WTC11 (cell line): ENCODE measurements around the gene PDE6G. TPM values are rescaled to one million over a fixed set of nuclear protein-coding genes. Genes with fewer than 3 reads are reported as not detected.

Experiments used
- ATAC-seq: fragments of 200-7000 bp; cut with Tn5 transposase; 2 replicates; pipeline ENCODE4 v1.10.0; 2021; ENCODE audit warnings: mild to moderate bottlenecking, moderate library complexity
- CTCF ChIA-PET: fragments of 300-600 bp; sonication (Branson Sonifier 250); formaldehyde crosslinking; loops from one replicate; lab custom pipeline; 2021; ENCODE audit warnings: antibody characterized with exemption; lab: Charles Lee
- POLR2A ChIA-PET: fragments of 350-600 bp; sonication (Branson Sonifier 250); formaldehyde crosslinking; loops from one replicate; lab custom pipeline; 2021; ENCODE audit warnings: antibody characterized with exemption; lab: Charles Lee
- DNase-seq: peaks from one replicate; pipeline ENCODE4 v3.0.0; 2021; ENCODE audit warnings: low spot score
- H3K27ac Mint-ChIP-seq: 2 replicates; pipeline ENCODE4 v1.8.0; 2021; ENCODE audit warnings: mixed read lengths
- H3K27me3 Mint-ChIP-seq: 2 replicates; pipeline ENCODE4 v1.8.0; 2021; ENCODE audit warnings: low read depth, mild to moderate bottlenecking, moderate library complexity, mixed read lengths
- H3K36me3 Mint-ChIP-seq: 2 replicates; pipeline ENCODE4 v1.8.0; 2021; ENCODE audit warnings: mixed read lengths
- H3K4me1 Mint-ChIP-seq: 2 replicates; pipeline ENCODE4 v1.8.0; 2022; ENCODE audit warnings: mixed read lengths
- H3K4me3 Mint-ChIP-seq: 2 replicates; pipeline ENCODE4 v1.8.0; 2021; ENCODE audit warnings: mild to moderate bottlenecking, moderate library complexity, mixed read lengths
- H3K9me3 Mint-ChIP-seq: 2 replicates; pipeline ENCODE4 v1.8.0; 2021; ENCODE audit warnings: mixed read lengths
- CREB1 ChIP-seq: sonication (generic); formaldehyde crosslinking; IDR thresholded peaks from 2 replicates; pipeline ENCODE4 v1.8.0; 2023; ENCODE audit warnings: mild to moderate bottlenecking, missing genetic modification reagents
- EMX1 ChIP-seq: fragments of 250-450 bp; sonication (Bioruptor Pico); IDR thresholded peaks from 2 replicates; pipeline ENCODE4 v1.8.0; 2021; ENCODE audit warnings: mild to moderate bottlenecking
- ETV6 ChIP-seq: sonication (generic); formaldehyde crosslinking; IDR thresholded peaks from 2 replicates; pipeline ENCODE4 v1.8.1; 2022; ENCODE audit warnings: mild to moderate bottlenecking, missing genetic modification reagents
- FOXP1 ChIP-seq: sonication (generic); formaldehyde crosslinking; IDR thresholded peaks from 2 replicates; pipeline ENCODE4 v1.8.0; 2022; ENCODE audit warnings: missing genetic modification reagents, mild to moderate bottlenecking, moderate library complexity, borderline replicate concordance
- HMGA2 ChIP-seq: fragments of 250-450 bp; sonication (Bioruptor Pico); IDR thresholded peaks from 2 replicates; pipeline ENCODE4 v1.4.0; 2021; ENCODE audit warnings: mild to moderate bottlenecking, moderate library complexity
- KAT7 ChIP-seq: sonication (generic); formaldehyde crosslinking; IDR thresholded peaks from 2 replicates; pipeline ENCODE4 v1.8.1; 2023; ENCODE audit warnings: missing genetic modification reagents, mild to moderate bottlenecking, borderline replicate concordance
- MXD4 ChIP-seq: fragments of 250-450 bp; sonication (Bioruptor Pico); IDR thresholded peaks from 2 replicates; pipeline ENCODE4 v1.8.0; 2021; ENCODE audit warnings: mild to moderate bottlenecking, moderate library complexity, borderline replicate concordance
- NR1H2 ChIP-seq: sonication (generic); formaldehyde crosslinking; IDR thresholded peaks from 2 replicates; pipeline ENCODE4 v1.9.0; 2021; ENCODE audit warnings: mild to moderate bottlenecking, moderate library complexity, missing genetic modification reagents
- ZNF121 ChIP-seq: sonication (generic); formaldehyde crosslinking; IDR thresholded peaks from 2 replicates; pipeline ENCODE4 v1.8.0; 2023; ENCODE audit warnings: missing genetic modification reagents
- ZNF138 ChIP-seq: sonication (generic); formaldehyde crosslinking; conservative IDR thresholded peaks from 2 replicates; pipeline ENCODE4 v1.8.1; 2022; ENCODE audit warnings: mild to moderate bottlenecking, moderate library complexity, missing genetic modification reagents
- ZNF416 ChIP-seq: fragments of 250-450 bp; sonication (Bioruptor Pico); IDR thresholded peaks from 2 replicates; pipeline ENCODE4 v1.9.0; 2021; ENCODE audit warnings: mild to moderate bottlenecking, inconsistent platforms
- total RNA-seq: library from RNA; stranded (reverse); gene quantifications from 3 replicates; pipeline ENCODE4 v1.2.3, GENCODE V29; 2021
- TF ChIP-seq, protein P1 (sequence below): sonication (generic); formaldehyde crosslinking; IDR thresholded peaks from 2 replicates; pipeline ENCODE4 v1.8.0; 2022; ENCODE audit warnings: mild to moderate bottlenecking, missing genetic modification reagents
- TF ChIP-seq, protein P2 (sequence below): sonication (generic); formaldehyde crosslinking; IDR thresholded peaks from 2 replicates; pipeline ENCODE4 v1.8.0; 2022; ENCODE audit warnings: missing genetic modification reagents
- TF ChIP-seq, protein P3 (sequence below): sonication (generic); formaldehyde crosslinking; conservative IDR thresholded peaks from 2 replicates; pipeline ENCODE4 v1.8.1; 2022; ENCODE audit warnings: mild to moderate bottlenecking, missing genetic modification reagents
- TF ChIP-seq, protein P4 (sequence below): sonication (generic); formaldehyde crosslinking; IDR thresholded peaks from 2 replicates; pipeline ENCODE4 v1.8.1; 2023; ENCODE audit warnings: mild to moderate bottlenecking, missing genetic modification reagents, borderline replicate concordance
- TF ChIP-seq, protein P5 (sequence below): sonication (generic); formaldehyde crosslinking; IDR thresholded peaks from 2 replicates; pipeline ENCODE4 v1.8.1; 2023; ENCODE audit warnings: mild to moderate bottlenecking, missing genetic modification reagents, moderate library complexity
- TF ChIP-seq, protein P6 (sequence below): fragments of 250-450 bp; sonication (Bioruptor Pico); IDR thresholded peaks from 2 replicates; pipeline ENCODE4 v1.9.0; 2021; ENCODE audit warnings: mild to moderate bottlenecking
- TF ChIP-seq, protein P7 (sequence below): fragments of 250-450 bp; sonication (Bioruptor Pico); IDR thresholded peaks from 2 replicates; pipeline ENCODE4 v2.1.2; 2022; ENCODE audit warnings: mild to moderate bottlenecking, moderate library complexity
- TF ChIP-seq, protein P8 (sequence below): sonication (generic); formaldehyde crosslinking; IDR thresholded peaks from 2 replicates; pipeline ENCODE4 v1.8.1; 2023; ENCODE audit warnings: mild to moderate bottlenecking, missing genetic modification reagents, moderate library complexity

The PDE6G gene
- total RNA-seq, 1 experiment from 2014 or later, result 4.4 TPM

DNA sequence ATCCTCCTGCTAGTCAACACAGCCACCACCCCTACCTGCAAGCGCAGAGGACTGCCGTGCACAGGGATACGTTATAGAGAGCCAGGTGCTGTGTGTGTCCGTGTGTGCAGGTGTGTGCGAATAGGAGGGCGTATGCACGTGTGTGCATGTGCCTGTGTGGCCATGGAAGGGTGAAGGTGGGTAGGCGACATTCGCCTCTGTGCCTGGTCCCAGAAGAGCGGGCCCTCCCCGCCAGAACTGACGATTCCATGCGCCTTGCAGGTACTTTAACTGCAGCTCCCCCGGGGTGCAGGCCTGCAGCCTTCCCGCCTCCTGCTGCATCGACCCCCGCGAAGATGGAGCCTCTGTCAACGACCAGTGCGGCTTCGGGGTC, 8.7 kb downstream of the PDE6G start:
- ATAC-seq (peak; percentile 6), DNase-seq (no peak)
- H3K9me3 Mint-ChIP-seq, result no peaks in the 10 kb centered on the region
- H3K4me1 Mint-ChIP-seq, result peaks cover 16% of the 10 kb centered on the region
- no peaks in the 10 kb centered on the region for H3K36me3 Mint-ChIP-seq
- no peak overlapping the region for H3K27ac Mint-ChIP-seq
- ChIA-PET CTCF (interaction anchor here (1.4 to 2.0 kb wide), 2 partner anchors 20 to 64 kb away, joined by 3 to 5 read pairs; no protein-coding TSS in a partner anchor), POLR2A (interaction anchor here (1.4 kb wide), 1 partner anchor 11 kb away, joined by 4 read pairs; the partner anchor contains the start of genes NPLOC4 and TSPAN10)
- TF ChIP-seq HMGA2 (CRISPR knock-in tag) (no peak), ETV6 (CRISPR knock-in tag) (0 out of 2 replicates have a peak, but pooled peaks have one; percentile 52), EMX1 (CRISPR knock-in tag) (no peak), NR1H2 (no peak), ZNF121 (CRISPR knock-in tag) (0 out of 2 replicates have a peak, but pooled peaks have one; percentile 3), FOXP1 (CRISPR knock-in tag) (peak; percentile 50; the same call in 1 of the 2 replicates)
- TF ChIP-seq, protein P1, sequence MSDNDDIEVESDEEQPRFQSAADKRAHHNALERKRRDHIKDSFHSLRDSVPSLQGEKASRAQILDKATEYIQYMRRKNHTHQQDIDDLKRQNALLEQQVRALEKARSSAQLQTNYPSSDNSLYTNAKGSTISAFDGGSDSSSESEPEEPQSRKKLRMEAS (CRISPR knock-in tag), result peak; percentile 61; the same call in 1 of the 2 replicates
- TF ChIP-seq, protein P2, sequence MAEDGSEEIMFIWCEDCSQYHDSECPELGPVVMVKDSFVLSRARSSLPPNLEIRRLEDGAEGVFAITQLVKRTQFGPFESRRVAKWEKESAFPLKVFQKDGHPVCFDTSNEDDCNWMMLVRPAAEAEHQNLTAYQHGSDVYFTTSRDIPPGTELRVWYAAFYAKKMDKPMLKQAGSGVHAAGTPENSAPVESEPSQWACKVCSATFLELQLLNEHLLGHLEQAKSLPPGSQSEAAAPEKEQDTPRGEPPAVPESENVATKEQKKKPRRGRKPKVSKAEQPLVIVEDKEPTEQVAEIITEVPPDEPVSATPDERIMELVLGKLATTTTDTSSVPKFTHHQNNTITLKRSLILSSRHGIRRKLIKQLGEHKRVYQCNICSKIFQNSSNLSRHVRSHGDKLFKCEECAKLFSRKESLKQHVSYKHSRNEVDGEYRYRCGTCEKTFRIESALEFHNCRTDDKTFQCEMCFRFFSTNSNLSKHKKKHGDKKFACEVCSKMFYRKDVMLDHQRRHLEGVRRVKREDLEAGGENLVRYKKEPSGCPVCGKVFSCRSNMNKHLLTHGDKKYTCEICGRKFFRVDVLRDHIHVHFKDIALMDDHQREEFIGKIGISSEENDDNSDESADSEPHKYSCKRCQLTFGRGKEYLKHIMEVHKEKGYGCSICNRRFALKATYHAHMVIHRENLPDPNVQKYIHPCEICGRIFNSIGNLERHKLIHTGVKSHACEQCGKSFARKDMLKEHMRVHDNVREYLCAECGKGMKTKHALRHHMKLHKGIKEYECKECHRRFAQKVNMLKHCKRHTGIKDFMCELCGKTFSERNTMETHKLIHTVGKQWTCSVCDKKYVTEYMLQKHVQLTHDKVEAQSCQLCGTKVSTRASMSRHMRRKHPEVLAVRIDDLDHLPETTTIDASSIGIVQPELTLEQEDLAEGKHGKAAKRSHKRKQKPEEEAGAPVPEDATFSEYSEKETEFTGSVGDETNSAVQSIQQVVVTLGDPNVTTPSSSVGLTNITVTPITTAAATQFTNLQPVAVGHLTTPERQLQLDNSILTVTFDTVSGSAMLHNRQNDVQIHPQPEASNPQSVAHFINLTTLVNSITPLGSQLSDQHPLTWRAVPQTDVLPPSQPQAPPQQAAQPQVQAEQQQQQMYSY, result 0 out of 2 replicates have a peak, but pooled peaks have one; percentile 27
- peaks cover 42% of the 10 kb centered on the region for H3K27me3 Mint-ChIP-seq
- H3K4me3 Mint-ChIP-seq, result peak overlapping the region; percentile 55

DNA sequence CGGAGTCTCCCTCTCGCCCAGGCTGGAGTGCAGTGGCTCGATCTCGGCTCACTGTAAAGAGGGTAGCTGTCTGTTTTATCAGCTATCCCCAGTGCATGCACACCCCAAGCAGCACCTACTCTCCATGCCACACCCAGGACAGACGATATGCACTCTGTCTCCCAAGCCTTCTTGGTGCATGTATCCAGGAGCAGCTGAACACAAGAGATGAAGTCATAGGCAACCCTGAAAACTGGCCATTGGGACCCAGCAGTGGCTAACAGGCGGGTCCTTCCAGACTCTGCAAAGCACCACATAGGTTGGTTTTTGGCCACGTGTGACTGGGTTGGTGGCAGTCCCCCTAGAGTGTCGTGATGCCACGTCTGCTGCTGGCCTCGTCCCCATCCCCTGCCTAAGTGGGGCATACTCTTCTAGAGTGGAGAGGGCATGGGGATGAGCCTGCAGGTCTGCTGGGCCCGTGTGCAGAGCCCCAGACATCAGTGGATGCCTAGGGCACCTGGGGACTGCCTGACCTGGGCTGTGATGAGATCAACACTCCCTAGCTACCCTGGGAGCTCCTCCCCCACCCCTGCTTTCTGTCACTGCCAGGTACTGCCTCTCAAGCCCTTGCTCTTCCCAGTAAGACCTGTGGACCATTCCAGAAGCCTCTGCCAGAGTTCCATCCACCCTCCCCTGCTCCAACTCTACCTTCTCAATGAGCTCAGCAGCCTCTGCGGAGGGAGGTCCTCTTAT, 9.3 kb downstream of the PDE6G start:
- Mint-ChIP-seq H3K27me3 (peaks cover 42% of the 10 kb centered on the region), H3K4me3 (peak overlapping the region; percentile 55), H3K4me1 (peaks cover 16% of the 10 kb centered on the region), H3K27ac (no peak overlapping the region), H3K9me3 (no peaks in the 10 kb centered on the region), H3K36me3 (no peaks in the 10 kb centered on the region)
- POLR2A ChIA-PET, result interaction anchor here (0.7 to 1.4 kb wide), 2 partner anchors 10 to 388 kb away, joined by 4 to 6 read pairs; partner anchors contain the start of genes NPLOC4 and TSPAN10
- ATAC-seq (peak; percentile 14), DNase-seq (no peak)
- TF ChIP-seq, protein P3, sequence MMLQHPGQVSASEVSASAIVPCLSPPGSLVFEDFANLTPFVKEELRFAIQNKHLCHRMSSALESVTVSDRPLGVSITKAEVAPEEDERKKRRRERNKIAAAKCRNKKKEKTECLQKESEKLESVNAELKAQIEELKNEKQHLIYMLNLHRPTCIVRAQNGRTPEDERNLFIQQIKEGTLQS, result no peak
- TF ChIP-seq, protein P4, sequence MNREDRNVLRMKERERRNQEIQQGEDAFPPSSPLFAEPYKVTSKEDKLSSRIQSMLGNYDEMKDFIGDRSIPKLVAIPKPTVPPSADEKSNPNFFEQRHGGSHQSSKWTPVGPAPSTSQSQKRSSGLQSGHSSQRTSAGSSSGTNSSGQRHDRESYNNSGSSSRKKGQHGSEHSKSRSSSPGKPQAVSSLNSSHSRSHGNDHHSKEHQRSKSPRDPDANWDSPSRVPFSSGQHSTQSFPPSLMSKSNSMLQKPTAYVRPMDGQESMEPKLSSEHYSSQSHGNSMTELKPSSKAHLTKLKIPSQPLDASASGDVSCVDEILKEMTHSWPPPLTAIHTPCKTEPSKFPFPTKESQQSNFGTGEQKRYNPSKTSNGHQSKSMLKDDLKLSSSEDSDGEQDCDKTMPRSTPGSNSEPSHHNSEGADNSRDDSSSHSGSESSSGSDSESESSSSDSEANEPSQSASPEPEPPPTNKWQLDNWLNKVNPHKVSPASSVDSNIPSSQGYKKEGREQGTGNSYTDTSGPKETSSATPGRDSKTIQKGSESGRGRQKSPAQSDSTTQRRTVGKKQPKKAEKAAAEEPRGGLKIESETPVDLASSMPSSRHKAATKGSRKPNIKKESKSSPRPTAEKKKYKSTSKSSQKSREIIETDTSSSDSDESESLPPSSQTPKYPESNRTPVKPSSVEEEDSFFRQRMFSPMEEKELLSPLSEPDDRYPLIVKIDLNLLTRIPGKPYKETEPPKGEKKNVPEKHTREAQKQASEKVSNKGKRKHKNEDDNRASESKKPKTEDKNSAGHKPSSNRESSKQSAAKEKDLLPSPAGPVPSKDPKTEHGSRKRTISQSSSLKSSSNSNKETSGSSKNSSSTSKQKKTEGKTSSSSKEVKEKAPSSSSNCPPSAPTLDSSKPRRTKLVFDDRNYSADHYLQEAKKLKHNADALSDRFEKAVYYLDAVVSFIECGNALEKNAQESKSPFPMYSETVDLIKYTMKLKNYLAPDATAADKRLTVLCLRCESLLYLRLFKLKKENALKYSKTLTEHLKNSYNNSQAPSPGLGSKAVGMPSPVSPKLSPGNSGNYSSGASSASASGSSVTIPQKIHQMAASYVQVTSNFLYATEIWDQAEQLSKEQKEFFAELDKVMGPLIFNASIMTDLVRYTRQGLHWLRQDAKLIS (CRISPR knock-in tag), result no peak
- TF ChIP-seq MXD4 (CRISPR knock-in tag) (no peak), ZNF416 (CRISPR knock-in tag) (no peak), CREB1 (CRISPR knock-in tag) (no peak), KAT7 (CRISPR knock-in tag) (no peak), EMX1 (CRISPR knock-in tag) (no peak), ZNF138 (CRISPR knock-in tag) (no peak)
- TF ChIP-seq, protein P5, sequence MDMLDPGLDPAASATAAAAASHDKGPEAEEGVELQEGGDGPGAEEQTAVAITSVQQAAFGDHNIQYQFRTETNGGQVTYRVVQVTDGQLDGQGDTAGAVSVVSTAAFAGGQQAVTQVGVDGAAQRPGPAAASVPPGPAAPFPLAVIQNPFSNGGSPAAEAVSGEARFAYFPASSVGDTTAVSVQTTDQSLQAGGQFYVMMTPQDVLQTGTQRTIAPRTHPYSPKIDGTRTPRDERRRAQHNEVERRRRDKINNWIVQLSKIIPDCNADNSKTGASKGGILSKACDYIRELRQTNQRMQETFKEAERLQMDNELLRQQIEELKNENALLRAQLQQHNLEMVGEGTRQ (CRISPR knock-in tag), result no peak
- TF ChIP-seq, protein P6, sequence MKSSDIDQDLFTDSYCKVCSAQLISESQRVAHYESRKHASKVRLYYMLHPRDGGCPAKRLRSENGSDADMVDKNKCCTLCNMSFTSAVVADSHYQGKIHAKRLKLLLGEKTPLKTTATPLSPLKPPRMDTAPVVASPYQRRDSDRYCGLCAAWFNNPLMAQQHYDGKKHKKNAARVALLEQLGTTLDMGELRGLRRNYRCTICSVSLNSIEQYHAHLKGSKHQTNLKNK (CRISPR knock-in tag), result no peak
- TF ChIP-seq, protein P7, sequence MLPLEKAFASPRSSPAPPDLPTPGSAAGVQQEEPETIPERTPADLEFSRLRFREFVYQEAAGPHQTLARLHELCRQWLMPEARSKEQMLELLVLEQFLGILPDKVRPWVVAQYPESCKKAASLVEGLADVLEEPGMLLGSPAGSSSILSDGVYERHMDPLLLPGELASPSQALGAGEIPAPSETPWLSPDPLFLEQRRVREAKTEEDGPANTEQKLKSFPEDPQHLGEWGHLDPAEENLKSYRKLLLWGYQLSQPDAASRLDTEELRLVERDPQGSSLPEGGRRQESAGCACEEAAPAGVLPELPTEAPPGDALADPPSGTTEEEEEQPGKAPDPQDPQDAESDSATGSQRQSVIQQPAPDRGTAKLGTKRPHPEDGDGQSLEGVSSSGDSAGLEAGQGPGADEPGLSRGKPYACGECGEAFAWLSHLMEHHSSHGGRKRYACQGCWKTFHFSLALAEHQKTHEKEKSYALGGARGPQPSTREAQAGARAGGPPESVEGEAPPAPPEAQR (CRISPR knock-in tag), result no peak
- TF ChIP-seq, protein P8, sequence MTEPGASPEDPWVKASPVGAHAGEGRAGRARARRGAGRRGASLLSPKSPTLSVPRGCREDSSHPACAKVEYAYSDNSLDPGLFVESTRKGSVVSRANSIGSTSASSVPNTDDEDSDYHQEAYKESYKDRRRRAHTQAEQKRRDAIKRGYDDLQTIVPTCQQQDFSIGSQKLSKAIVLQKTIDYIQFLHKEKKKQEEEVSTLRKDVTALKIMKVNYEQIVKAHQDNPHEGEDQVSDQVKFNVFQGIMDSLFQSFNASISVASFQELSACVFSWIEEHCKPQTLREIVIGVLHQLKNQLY (CRISPR knock-in tag), result no peak
- CTCF ChIA-PET, result interaction anchor here (1.4 to 2.0 kb wide), 2 partner anchors 21 to 64 kb away, joined by 3 to 5 read pairs; no protein-coding TSS in a partner anchor
